ENCODE data around the gene BANP.
"Not testable (repeated sequence)": the region's sequence is repeated elsewhere in the genome, so short reads cannot be mapped to it uniquely, and the experiment has no call there.

Gene BANP

GRCh38 chr16:87966685-87967185 is 15.5 kb downstream of the BANP start:
- DNase-seq (ENCODE audit: low read depth), result no peak

GRCh38 chr16:87968541-87968940 is 17.3 kb downstream of the BANP start:
- DNase-seq (ENCODE audit: low read depth), result no peak

GRCh38 chr16:87970186-87970585 is 19.0 kb downstream of the BANP start:
- no peak for DNase-seq (ENCODE audit: low read depth)

GRCh38 chr16:87971933-87972332 is 20.7 kb downstream of the BANP start:
- no peak for DNase-seq (ENCODE audit: low read depth)

- DNase-seq (ENCODE audit: low read depth), result no peak
These were observed 22.5 kb downstream of the BANP start for GRCh38 chr16:87973717-87974116.

- no peak for DNase-seq (ENCODE audit: low read depth)
These were observed 22.9 kb downstream of the BANP start for GRCh38 chr16:87974178-87974577.

GRCh38 chr16:87976665-87977064 is 25.4 kb downstream of the BANP start:
- DNase-seq (ENCODE audit: low read depth), result no peak

- no peak for DNase-seq (ENCODE audit: low read depth)
These were observed 26.9 kb downstream of the BANP start for GRCh38 chr16:87978127-87978526.

GRCh38 chr16:87979352-87979751 is 28.1 kb downstream of the BANP start:
- DNase-seq (ENCODE audit: low read depth), result no peak

GRCh38 chr16:87979911-87980630 is 28.8 kb downstream of the BANP start:
- DNase-seq (ENCODE audit: low read depth), result not testable (repeated sequence)

GRCh38 chr16:87981376-87981775 is 30.1 kb downstream of the BANP start:
- DNase-seq (ENCODE audit: low read depth), result not testable (repeated sequence)

- DNase-seq (ENCODE audit: low read depth), result no peak
These were observed 31.4 kb downstream of the BANP start for GRCh38 chr16:87982581-87983041.

GRCh38 chr16:87983072-87983736 is 32.0 kb downstream of the BANP start:
- not testable (repeated sequence) for DNase-seq (ENCODE audit: low read depth)

GRCh38 chr16:87983737-87984097 is 32.5 kb downstream of the BANP start:
- not testable (repeated sequence) for DNase-seq (ENCODE audit: low read depth)

GRCh38 chr16:87984180-87984579 is 32.9 kb downstream of the BANP start:
- not testable (repeated sequence) for DNase-seq (ENCODE audit: low read depth)

GRCh38 chr16:87984632-87985267 is 33.5 kb downstream of the BANP start:
- no peak for DNase-seq (ENCODE audit: low read depth)

GRCh38 chr16:87985493-87985892 is 34.3 kb downstream of the BANP start:
- not testable (repeated sequence) for DNase-seq (ENCODE audit: low read depth)

GRCh38 chr16:87986361-87986849 is 35.2 kb downstream of the BANP start:
- not testable (repeated sequence) for DNase-seq (ENCODE audit: low read depth)

- DNase-seq (ENCODE audit: low read depth), result not testable (repeated sequence)
These were observed 37.4 kb downstream of the BANP start for GRCh38 chr16:87988596-87988995.

- DNase-seq (ENCODE audit: low read depth), result not testable (repeated sequence)
These were observed 39.0 kb downstream of the BANP start for GRCh38 chr16:87990254-87990653.

- not testable (repeated sequence) for DNase-seq (ENCODE audit: low read depth)
These were observed 40.9 kb downstream of the BANP start for GRCh38 chr16:87992142-87992541.

GRCh38 chr16:87993901-87994300 is 42.7 kb downstream of the BANP start:
- no peak for DNase-seq (ENCODE audit: low read depth)

GRCh38 chr16:87995644-87996043 is 44.4 kb downstream of the BANP start:
- no peak for DNase-seq (ENCODE audit: low read depth)
